HEK293 (cell line): Measurements from ENCODE around the gene CSNK1G1.
"Not testable (repeated sequence)": the region's sequence is repeated elsewhere in the genome, so short reads cannot be mapped to it uniquely, and the experiment has no call there.

Experiments
- CTCF ChIA-PET: fragments of 350-600 bp; formaldehyde crosslinking; extraction: SDS; loops from one replicate; lab custom pipeline; 2021; ENCODE audit warnings: antibody characterized with exemption; lab: Yijun Ruan, JAX
- POLR2A ChIA-PET: fragments of 300-600 bp; formaldehyde crosslinking; extraction: SDS; loops from one replicate; lab custom pipeline; 2020; ENCODE audit warnings: antibody characterized with exemption, inconsistent platforms; lab: Yijun Ruan, JAX
- H3K27ac ChIP-seq: fragments of 200-500 bp; sonication (Bioruptor generic); 2 replicates; pipeline ENCODE4 v1.5.1; 2014; ENCODE audit warnings: low read depth, low read length, control low read depth, inconsistent platforms; ENCODE audit errors: extremely low read depth
- H3K36me3 ChIP-seq, 2 experiments: fragments of 200-500 bp in 1 of 2; sonication (Bioruptor generic) in 1 of 2; 1 replicate in 1 of 2; 2 replicates in 1 of 2; pipeline ENCODE4 v1.5.1; 2014 to 2017; ENCODE audit warnings: inconsistent platforms in 2 of 2, low read length in 2 of 2; ENCODE audit not compliant: control insufficient read depth in 2 of 2, insufficient read depth in 1 of 2
- H3K4me1 ChIP-seq: fragments of 200-500 bp; sonication (Bioruptor generic); 2 replicates; pipeline ENCODE4 v1.5.1; 2014; ENCODE audit warnings: mild to moderate bottlenecking, low read length, inconsistent platforms; ENCODE audit not compliant: control insufficient read depth, insufficient read depth
- H3K4me3 ChIP-seq: 2 replicates; pipeline ENCODE4 v1.5.1; 2011; ENCODE audit warnings: low read depth, mild to moderate bottlenecking, control low read depth, low read length, moderate library complexity
- H3K9me3 ChIP-seq: fragments of 200-500 bp; sonication (Bioruptor generic); 2 replicates; pipeline ENCODE4 v1.5.1; 2014; ENCODE audit warnings: low read depth, low read length, inconsistent platforms; ENCODE audit not compliant: control insufficient read depth, insufficient read depth
- ZBTB8A ChIP-seq: fragments of 450-650 bp; formaldehyde crosslinking; IDR thresholded peaks from 2 replicates; pipeline ENCODE4 v1.5.1; 2016; ENCODE audit warnings: missing biosample characterization, missing genetic modification characterization
- ZFP37 ChIP-seq: fragments of 450-650 bp; formaldehyde crosslinking; IDR thresholded peaks from 2 replicates; pipeline ENCODE4 v1.5.1; 2016; ENCODE audit warnings: missing biosample characterization, missing genetic modification characterization
- ZNF138 ChIP-seq: fragments of 450-650 bp; formaldehyde crosslinking; IDR thresholded peaks from 2 replicates; pipeline ENCODE4 v1.5.1; 2016; ENCODE audit warnings: missing biosample characterization, missing genetic modification characterization, borderline replicate concordance
- ZNF140 ChIP-seq: fragments of 450-650 bp; formaldehyde crosslinking; IDR thresholded peaks from 2 replicates; pipeline ENCODE4 v1.5.1; 2016; ENCODE audit warnings: missing biosample characterization, missing genetic modification characterization
- ZNF202 ChIP-seq: fragments of 450-650 bp; formaldehyde crosslinking; IDR thresholded peaks from 2 replicates; pipeline ENCODE4 v1.5.1; 2016; ENCODE audit warnings: missing biosample characterization, missing genetic modification characterization, borderline replicate concordance
- ZNF266 ChIP-seq: fragments of 450-650 bp; formaldehyde crosslinking; IDR thresholded peaks from 2 replicates; pipeline ENCODE4 v1.5.1; 2016; ENCODE audit warnings: missing biosample characterization, missing genetic modification characterization, low read depth
- ZNF354C ChIP-seq: fragments of 450-650 bp; formaldehyde crosslinking; IDR thresholded peaks from 2 replicates; pipeline ENCODE4 v1.5.1; 2016; ENCODE audit warnings: missing biosample characterization, missing genetic modification characterization, low read depth, borderline replicate concordance
- ZNF394 ChIP-seq: fragments of 450-650 bp; formaldehyde crosslinking; IDR thresholded peaks from 2 replicates; pipeline ENCODE4 v1.5.1; 2016; ENCODE audit warnings: missing biosample characterization, missing genetic modification characterization, mild to moderate bottlenecking, moderate library complexity, borderline replicate concordance
- ZNF426 ChIP-seq: fragments of 450-650 bp; formaldehyde crosslinking; IDR thresholded peaks from 2 replicates; pipeline ENCODE4 v1.5.1; 2017; ENCODE audit warnings: missing biosample characterization, missing genetic modification characterization, mild to moderate bottlenecking, inconsistent platforms, moderate library complexity
- ZNF510 ChIP-seq: fragments of 450-650 bp; formaldehyde crosslinking; IDR thresholded peaks from 2 replicates; pipeline ENCODE4 v1.5.1; 2018; ENCODE audit warnings: mild to moderate bottlenecking, missing genetic modification characterization, missing biosample characterization; ENCODE audit not compliant: insufficient replicate concordance
- ZNF555 ChIP-seq: fragments of 450-650 bp; formaldehyde crosslinking; conservative IDR thresholded peaks from 2 replicates; pipeline ENCODE4 v1.5.1; 2017; ENCODE audit warnings: missing biosample characterization, mild to moderate bottlenecking, missing genetic modification characterization, inconsistent platforms
- ZNF558 ChIP-seq: fragments of 450-650 bp; formaldehyde crosslinking; IDR thresholded peaks from 2 replicates; pipeline ENCODE4 v1.5.1; 2016; ENCODE audit warnings: missing biosample characterization, missing genetic modification characterization
- ZNF560 ChIP-seq: fragments of 450-650 bp; formaldehyde crosslinking; IDR thresholded peaks from 2 replicates; pipeline ENCODE4 v1.5.1; 2017; ENCODE audit warnings: missing biosample characterization, missing genetic modification characterization, borderline replicate concordance
- ZNF623 ChIP-seq: fragments of 450-650 bp; formaldehyde crosslinking; IDR thresholded peaks from 2 replicates; pipeline ENCODE4 v1.5.1; 2016; ENCODE audit warnings: missing biosample characterization, missing genetic modification characterization
- ZNF629 ChIP-seq: fragments of 450-650 bp; formaldehyde crosslinking; IDR thresholded peaks from 2 replicates; pipeline ENCODE4 v1.5.1; 2017; ENCODE audit warnings: missing biosample characterization, missing genetic modification characterization
- ZNF654 ChIP-seq: fragments of 450-650 bp; formaldehyde crosslinking; IDR thresholded peaks from 2 replicates; pipeline ENCODE4 v1.5.1; 2016; ENCODE audit warnings: low read depth, missing biosample characterization, missing genetic modification characterization
- ZNF664 ChIP-seq: fragments of 450-650 bp; formaldehyde crosslinking; IDR thresholded peaks from 2 replicates; pipeline ENCODE4 v1.5.1; 2016; ENCODE audit warnings: missing biosample characterization, missing genetic modification characterization
- TF ChIP-seq, protein P1 (sequence below): fragments of 450-650 bp; formaldehyde crosslinking; IDR thresholded peaks from 2 replicates; pipeline ENCODE4 v1.5.1; 2016; ENCODE audit warnings: missing biosample characterization, missing genetic modification characterization
- TF ChIP-seq, protein P2 (sequence below): fragments of 450-650 bp; formaldehyde crosslinking; IDR thresholded peaks from 2 replicates; pipeline ENCODE4 v1.5.1; 2016; ENCODE audit warnings: missing biosample characterization, missing genetic modification characterization
- TF ChIP-seq, protein P3 (sequence below): fragments of 450-650 bp; formaldehyde crosslinking; IDR thresholded peaks from 2 replicates; pipeline ENCODE4 v1.5.1; 2016; ENCODE audit warnings: missing biosample characterization, missing genetic modification characterization
- TF ChIP-seq, protein P4 (sequence below): fragments of 450-650 bp; formaldehyde crosslinking; conservative IDR thresholded peaks from 2 replicates; pipeline ENCODE4 v1.5.1; 2016; ENCODE audit warnings: low read depth, missing biosample characterization, missing genetic modification characterization
- TF ChIP-seq, protein P5 (sequence below): fragments of 450-650 bp; formaldehyde crosslinking; conservative IDR thresholded peaks from 2 replicates; pipeline ENCODE4 v1.5.1; 2016; ENCODE audit warnings: low read depth, missing biosample characterization, missing genetic modification characterization

CSNK1G1 gene

DNA sequence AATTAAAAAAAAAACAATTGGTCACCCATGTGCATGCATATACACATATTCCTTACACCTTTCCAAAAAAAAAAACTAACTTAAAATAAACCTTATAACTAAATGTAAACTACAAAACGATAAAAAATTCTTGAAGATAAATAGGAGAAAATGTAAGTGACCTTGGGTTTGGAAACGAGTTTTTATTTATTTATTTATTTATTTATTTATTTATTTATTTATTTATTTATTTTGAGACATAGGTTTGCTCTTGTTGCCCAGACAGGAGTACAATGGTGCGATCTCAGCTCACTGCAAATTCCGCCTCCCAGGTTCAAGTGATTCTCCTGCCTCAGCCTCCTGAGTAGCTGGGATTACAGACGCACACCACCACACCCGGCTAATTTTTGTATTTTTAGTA, 9.7 kb downstream of the CSNK1G1 start:
- peaks cover 12% of the 10 kb centered on the region for H3K4me1 ChIP-seq
- POLR2A ChIA-PET, H3K9me3 ChIP-seq, CTCF ChIA-PET, H3K4me3 ChIP-seq, H3K27ac ChIP-seq, H3K36me3 ChIP-seq: not testable (repeated sequence)
- peak; percentile 78 for TF ChIP-seq ZBTB8A
- peak; percentile 72 for TF ChIP-seq ZNF510 (tag by site-specific recombination)
- TF ChIP-seq ZNF664 (tag by site-specific recombination): peak; percentile 67
- TF ChIP-seq ZNF394: peak; percentile 95
- TF ChIP-seq ZNF202: peak; percentile 61; the same call in 1 of the 2 replicates
- peak; percentile 44 for TF ChIP-seq ZNF654
- TF ChIP-seq ZNF558 (tag by site-specific recombination): peak; percentile 71
- TF ChIP-seq, protein P1, sequence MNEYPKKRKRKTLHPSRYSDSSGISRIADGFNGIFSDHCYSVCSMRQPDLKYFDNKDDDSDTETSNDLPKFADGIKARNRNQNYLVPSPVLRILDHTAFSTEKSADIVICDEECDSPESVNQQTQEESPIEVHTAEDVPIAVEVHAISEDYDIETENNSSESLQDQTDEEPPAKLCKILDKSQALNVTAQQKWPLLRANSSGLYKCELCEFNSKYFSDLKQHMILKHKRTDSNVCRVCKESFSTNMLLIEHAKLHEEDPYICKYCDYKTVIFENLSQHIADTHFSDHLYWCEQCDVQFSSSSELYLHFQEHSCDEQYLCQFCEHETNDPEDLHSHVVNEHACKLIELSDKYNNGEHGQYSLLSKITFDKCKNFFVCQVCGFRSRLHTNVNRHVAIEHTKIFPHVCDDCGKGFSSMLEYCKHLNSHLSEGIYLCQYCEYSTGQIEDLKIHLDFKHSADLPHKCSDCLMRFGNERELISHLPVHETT (tag by site-specific recombination): 0 out of 2 replicates have a peak, but pooled peaks have one; percentile 25
- TF ChIP-seq ZNF354C (tag by site-specific recombination): 0 out of 2 replicates have a peak, but pooled peaks have one; percentile 70
- TF ChIP-seq, protein P2, sequence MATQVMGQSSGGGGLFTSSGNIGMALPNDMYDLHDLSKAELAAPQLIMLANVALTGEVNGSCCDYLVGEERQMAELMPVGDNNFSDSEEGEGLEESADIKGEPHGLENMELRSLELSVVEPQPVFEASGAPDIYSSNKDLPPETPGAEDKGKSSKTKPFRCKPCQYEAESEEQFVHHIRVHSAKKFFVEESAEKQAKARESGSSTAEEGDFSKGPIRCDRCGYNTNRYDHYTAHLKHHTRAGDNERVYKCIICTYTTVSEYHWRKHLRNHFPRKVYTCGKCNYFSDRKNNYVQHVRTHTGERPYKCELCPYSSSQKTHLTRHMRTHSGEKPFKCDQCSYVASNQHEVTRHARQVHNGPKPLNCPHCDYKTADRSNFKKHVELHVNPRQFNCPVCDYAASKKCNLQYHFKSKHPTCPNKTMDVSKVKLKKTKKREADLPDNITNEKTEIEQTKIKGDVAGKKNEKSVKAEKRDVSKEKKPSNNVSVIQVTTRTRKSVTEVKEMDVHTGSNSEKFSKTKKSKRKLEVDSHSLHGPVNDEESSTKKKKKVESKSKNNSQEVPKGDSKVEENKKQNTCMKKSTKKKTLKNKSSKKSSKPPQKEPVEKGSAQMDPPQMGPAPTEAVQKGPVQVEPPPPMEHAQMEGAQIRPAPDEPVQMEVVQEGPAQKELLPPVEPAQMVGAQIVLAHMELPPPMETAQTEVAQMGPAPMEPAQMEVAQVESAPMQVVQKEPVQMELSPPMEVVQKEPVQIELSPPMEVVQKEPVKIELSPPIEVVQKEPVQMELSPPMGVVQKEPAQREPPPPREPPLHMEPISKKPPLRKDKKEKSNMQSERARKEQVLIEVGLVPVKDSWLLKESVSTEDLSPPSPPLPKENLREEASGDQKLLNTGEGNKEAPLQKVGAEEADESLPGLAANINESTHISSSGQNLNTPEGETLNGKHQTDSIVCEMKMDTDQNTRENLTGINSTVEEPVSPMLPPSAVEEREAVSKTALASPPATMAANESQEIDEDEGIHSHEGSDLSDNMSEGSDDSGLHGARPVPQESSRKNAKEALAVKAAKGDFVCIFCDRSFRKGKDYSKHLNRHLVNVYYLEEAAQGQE (tag by site-specific recombination): peak; percentile 64
- peak; percentile 59 for TF ChIP-seq ZNF266
- 0 out of 2 replicates have a peak, but pooled peaks have one; percentile 27 for TF ChIP-seq ZNF138 (tag by site-specific recombination)
- TF ChIP-seq ZNF623: peak; percentile 79
- 0 out of 2 replicates have a peak, but pooled peaks have one; percentile 55 for TF ChIP-seq ZFP37 (tag by site-specific recombination)
- TF ChIP-seq, protein P3, sequence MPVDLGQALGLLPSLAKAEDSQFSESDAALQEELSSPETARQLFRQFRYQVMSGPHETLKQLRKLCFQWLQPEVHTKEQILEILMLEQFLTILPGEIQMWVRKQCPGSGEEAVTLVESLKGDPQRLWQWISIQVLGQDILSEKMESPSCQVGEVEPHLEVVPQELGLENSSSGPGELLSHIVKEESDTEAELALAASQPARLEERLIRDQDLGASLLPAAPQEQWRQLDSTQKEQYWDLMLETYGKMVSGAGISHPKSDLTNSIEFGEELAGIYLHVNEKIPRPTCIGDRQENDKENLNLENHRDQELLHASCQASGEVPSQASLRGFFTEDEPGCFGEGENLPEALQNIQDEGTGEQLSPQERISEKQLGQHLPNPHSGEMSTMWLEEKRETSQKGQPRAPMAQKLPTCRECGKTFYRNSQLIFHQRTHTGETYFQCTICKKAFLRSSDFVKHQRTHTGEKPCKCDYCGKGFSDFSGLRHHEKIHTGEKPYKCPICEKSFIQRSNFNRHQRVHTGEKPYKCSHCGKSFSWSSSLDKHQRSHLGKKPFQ: peak; percentile 46; the same call in 1 of the 2 replicates
- TF ChIP-seq, protein P4, sequence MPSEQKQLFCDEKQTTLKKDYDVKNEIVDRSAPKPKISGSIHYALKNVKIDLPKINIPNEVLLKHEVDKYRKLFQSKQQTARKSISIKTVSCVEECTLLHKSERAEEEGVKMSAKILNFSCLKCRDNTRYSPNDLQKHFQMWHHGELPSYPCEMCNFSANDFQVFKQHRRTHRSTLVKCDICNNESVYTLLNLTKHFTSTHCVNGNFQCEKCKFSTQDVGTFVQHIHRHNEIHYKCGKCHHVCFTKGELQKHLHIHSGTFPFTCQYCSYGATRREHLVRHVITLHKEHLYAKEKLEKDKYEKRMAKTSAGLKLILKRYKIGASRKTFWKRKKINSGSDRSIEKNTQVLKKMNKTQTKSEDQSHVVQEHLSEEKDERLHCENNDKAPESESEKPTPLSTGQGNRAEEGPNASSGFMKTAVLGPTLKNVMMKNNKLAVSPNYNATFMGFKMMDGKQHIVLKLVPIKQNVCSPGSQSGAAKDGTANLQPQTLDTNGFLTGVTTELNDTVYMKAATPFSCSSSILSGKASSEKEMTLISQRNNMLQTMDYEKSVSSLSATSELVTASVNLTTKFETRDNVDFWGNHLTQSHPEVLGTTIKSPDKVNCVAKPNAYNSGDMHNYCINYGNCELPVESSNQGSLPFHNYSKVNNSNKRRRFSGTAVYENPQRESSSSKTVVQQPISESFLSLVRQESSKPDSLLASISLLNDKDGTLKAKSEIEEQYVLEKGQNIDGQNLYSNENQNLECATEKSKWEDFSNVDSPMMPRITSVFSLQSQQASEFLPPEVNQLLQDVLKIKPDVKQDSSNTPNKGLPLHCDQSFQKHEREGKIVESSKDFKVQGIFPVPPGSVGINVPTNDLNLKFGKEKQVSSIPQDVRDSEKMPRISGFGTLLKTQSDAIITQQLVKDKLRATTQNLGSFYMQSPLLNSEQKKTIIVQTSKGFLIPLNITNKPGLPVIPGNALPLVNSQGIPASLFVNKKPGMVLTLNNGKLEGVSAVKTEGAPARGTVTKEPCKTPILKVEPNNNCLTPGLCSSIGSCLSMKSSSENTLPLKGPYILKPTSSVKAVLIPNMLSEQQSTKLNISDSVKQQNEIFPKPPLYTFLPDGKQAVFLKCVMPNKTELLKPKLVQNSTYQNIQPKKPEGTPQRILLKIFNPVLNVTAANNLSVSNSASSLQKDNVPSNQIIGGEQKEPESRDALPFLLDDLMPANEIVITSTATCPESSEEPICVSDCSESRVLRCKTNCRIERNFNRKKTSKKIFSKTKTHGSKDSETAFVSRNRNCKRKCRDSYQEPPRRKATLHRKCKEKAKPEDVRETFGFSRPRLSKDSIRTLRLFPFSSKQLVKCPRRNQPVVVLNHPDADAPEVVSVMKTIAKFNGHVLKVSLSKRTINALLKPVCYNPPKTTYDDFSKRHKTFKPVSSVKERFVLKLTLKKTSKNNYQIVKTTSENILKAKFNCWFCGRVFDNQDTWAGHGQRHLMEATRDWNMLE: peak; percentile 92
- peak; percentile 96 for TF ChIP-seq ZNF426 (tag by site-specific recombination)
- TF ChIP-seq, protein P5, sequence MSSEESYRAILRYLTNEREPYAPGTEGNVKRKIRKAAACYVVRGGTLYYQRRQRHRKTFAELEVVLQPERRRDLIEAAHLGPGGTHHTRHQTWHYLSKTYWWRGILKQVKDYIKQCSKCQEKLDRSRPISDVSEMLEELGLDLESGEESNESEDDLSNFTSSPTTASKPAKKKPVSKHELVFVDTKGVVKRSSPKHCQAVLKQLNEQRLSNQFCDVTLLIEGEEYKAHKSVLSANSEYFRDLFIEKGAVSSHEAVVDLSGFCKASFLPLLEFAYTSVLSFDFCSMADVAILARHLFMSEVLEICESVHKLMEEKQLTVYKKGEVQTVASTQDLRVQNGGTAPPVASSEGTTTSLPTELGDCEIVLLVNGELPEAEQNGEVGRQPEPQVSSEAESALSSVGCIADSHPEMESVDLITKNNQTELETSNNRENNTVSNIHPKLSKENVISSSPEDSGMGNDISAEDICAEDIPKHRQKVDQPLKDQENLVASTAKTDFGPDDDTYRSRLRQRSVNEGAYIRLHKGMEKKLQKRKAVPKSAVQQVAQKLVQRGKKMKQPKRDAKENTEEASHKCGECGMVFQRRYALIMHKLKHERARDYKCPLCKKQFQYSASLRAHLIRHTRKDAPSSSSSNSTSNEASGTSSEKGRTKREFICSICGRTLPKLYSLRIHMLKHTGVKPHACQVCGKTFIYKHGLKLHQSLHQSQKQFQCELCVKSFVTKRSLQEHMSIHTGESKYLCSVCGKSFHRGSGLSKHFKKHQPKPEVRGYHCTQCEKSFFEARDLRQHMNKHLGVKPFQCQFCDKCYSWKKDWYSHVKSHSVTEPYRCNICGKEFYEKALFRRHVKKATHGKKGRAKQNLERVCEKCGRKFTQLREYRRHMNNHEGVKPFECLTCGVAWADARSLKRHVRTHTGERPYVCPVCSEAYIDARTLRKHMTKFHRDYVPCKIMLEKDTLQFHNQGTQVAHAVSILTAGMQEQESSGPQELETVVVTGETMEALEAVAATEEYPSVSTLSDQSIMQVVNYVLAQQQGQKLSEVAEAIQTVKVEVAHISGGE: peak; percentile 78
- 0 out of 2 replicates have a peak, but pooled peaks have one; percentile 45 for TF ChIP-seq ZNF560 (tag by site-specific recombination)
- TF ChIP-seq ZNF555: peak; percentile 83
- TF ChIP-seq ZNF629 (tag by site-specific recombination): peak; percentile 58; the same call in 1 of the 2 replicates
- TF ChIP-seq ZNF140: peak; percentile 86; the same call in 1 of the 2 replicates
